ENCODE data around the gene NAIF1. TPM values are rescaled to one million over a fixed set of nuclear protein-coding genes. Genes with fewer than 3 reads are reported as not detected.

Gene NAIF1
- total RNA-seq, 1 experiment from 2014 or later = 17.3 TPM

- ChIA-PET CTCF (no interaction called here), POLR2A (ENCODE audit: unreplicated experiment) (no interaction called here)
- Histone ChIP-seq H3K27ac (no peak overlapping the region), H3K4me3 (no peak overlapping the region), H3K36me3 (ENCODE audit: low read depth) (peaks cover 20% of the 10 kb centered on the region), H3K4me1 (replicated peaks; ENCODE audit: insufficient read depth) (peaks cover 15% of the 10 kb centered on the region), H3K27me3 (ENCODE audit: insufficient read depth, low read depth) (no peaks in the 10 kb centered on the region), H3K9me3 (ENCODE audit: insufficient read depth, low read depth) (no peaks in the 10 kb centered on the region), H3K9me2 (ENCODE audit: insufficient read depth) (no peaks in the 10 kb centered on the region), H2AFZ (no peak overlapping the region), H3F3A (ENCODE audit: insufficient read depth, low read depth) (peaks cover 15% of the 10 kb centered on the region), H4K20me1 (ENCODE audit: insufficient read depth) (peaks cover 9% of the 10 kb centered on the region), H3K4me2 (no peak overlapping the region), H3K79me2 (ENCODE audit: low read depth) (peaks cover 24% of the 10 kb centered on the region)
- TF ChIP-seq EZH2 (IDR thresholded peaks at IDR 0.05; ENCODE audit: low read depth) = no peak
- peak; percentile 35 for TF ChIP-seq CTCF (conservative IDR thresholded peaks at IDR 0.05)
- no peak for DNase-seq
- BruUV-seq (replicated peaks) = no TSS peak
- intact Hi-C loops (cut with micrococcal nuclease; ENCODE audit: unreplicated experiment) = no loop called here
These were observed 36.5 kb upstream of the NAIF1 start for GRCh38 chr9:128103589-128103962.

- POLR2A ChIA-PET (ENCODE audit: unreplicated experiment) = no interaction called here
- H3K79me2 ChIP-seq (ENCODE audit: low read depth) = peaks cover 24% of the 10 kb centered on the region
- no peak for DNase-seq
- no peaks in the 10 kb centered on the region for H3K9me2 ChIP-seq (ENCODE audit: insufficient read depth)
- H2AFZ ChIP-seq = no peak overlapping the region
- peaks cover 17% of the 10 kb centered on the region for H3F3A ChIP-seq (ENCODE audit: insufficient read depth, low read depth)
- H3K4me1 ChIP-seq (replicated peaks; ENCODE audit: insufficient read depth) = peaks cover 15% of the 10 kb centered on the region
- no peak overlapping the region for H3K4me3 ChIP-seq
- H3K4me2 ChIP-seq = no peak overlapping the region
- TF ChIP-seq EZH2 (IDR thresholded peaks at IDR 0.05; ENCODE audit: low read depth) = no peak
- H3K9me3 ChIP-seq (ENCODE audit: insufficient read depth, low read depth) = no peaks in the 10 kb centered on the region
- CTCF ChIA-PET = no interaction called here
- peaks cover 9% of the 10 kb centered on the region for H4K20me1 ChIP-seq (ENCODE audit: insufficient read depth)
- no peak overlapping the region for H3K27ac ChIP-seq
- H3K27me3 ChIP-seq (ENCODE audit: insufficient read depth, low read depth) = no peaks in the 10 kb centered on the region
- H3K36me3 ChIP-seq (ENCODE audit: low read depth) = peaks cover 20% of the 10 kb centered on the region; the same call in 1 of the 2 replicates
- no TSS peak for BruUV-seq (replicated peaks)
- intact Hi-C loops (cut with micrococcal nuclease; ENCODE audit: unreplicated experiment) = no loop called here
These were observed 35.9 kb upstream of the NAIF1 start for GRCh38 chr9:128102861-128103588.

GRCh38 chr9:128102196-128102595 is 35.1 kb upstream of the NAIF1 start:
- ChIA-PET CTCF (no interaction called here), POLR2A (ENCODE audit: unreplicated experiment) (no interaction called here)
- Histone ChIP-seq H2AFZ (no peak overlapping the region), H3F3A (ENCODE audit: insufficient read depth, low read depth) (peaks cover 17% of the 10 kb centered on the region), H3K4me1 (replicated peaks; ENCODE audit: insufficient read depth) (peaks cover 21% of the 10 kb centered on the region), H3K4me3 (no peak overlapping the region), H3K4me2 (no peak overlapping the region), H3K9me3 (ENCODE audit: insufficient read depth, low read depth) (no peaks in the 10 kb centered on the region), H3K79me2 (ENCODE audit: low read depth) (peaks cover 27% of the 10 kb centered on the region), H3K9me2 (ENCODE audit: insufficient read depth) (no peaks in the 10 kb centered on the region), H3K27me3 (ENCODE audit: insufficient read depth, low read depth) (no peaks in the 10 kb centered on the region), H4K20me1 (ENCODE audit: insufficient read depth) (peaks cover 9% of the 10 kb centered on the region), H3K36me3 (ENCODE audit: low read depth) (peaks cover 13% of the 10 kb centered on the region; the same call in 1 of the 2 replicates), H3K27ac (no peak overlapping the region)
- BruUV-seq (replicated peaks) = no TSS peak
- TF ChIP-seq EZH2 (IDR thresholded peaks at IDR 0.05; ENCODE audit: low read depth) (no peak), CTCF (conservative IDR thresholded peaks at IDR 0.05) (no peak)
- DNase-seq = no peak
- intact Hi-C loops (cut with micrococcal nuclease; ENCODE audit: unreplicated experiment) = no loop called here
